ENCODE results near the gene EYS.

DNA sequence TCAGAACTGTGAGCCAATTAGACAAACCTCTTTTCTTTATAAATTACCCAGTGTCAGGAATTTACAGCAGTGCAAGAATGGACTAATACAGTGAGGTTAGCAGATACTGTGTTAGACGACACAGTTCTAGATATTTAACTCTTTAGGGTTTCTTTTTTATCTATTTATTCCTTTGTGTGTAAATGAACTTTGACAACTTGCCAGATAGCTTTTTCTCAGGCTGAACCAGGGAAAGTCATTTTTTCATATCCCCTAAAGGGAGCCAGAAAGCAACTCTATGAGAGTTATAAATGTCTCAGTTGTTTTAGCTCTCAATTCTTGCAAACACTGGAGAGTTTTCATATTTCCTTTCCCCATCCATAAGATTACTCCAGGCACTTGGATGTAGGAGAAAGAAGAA is 1794.1 kb downstream of the EYS start:
- TF ChIP-seq, protein P1, sequence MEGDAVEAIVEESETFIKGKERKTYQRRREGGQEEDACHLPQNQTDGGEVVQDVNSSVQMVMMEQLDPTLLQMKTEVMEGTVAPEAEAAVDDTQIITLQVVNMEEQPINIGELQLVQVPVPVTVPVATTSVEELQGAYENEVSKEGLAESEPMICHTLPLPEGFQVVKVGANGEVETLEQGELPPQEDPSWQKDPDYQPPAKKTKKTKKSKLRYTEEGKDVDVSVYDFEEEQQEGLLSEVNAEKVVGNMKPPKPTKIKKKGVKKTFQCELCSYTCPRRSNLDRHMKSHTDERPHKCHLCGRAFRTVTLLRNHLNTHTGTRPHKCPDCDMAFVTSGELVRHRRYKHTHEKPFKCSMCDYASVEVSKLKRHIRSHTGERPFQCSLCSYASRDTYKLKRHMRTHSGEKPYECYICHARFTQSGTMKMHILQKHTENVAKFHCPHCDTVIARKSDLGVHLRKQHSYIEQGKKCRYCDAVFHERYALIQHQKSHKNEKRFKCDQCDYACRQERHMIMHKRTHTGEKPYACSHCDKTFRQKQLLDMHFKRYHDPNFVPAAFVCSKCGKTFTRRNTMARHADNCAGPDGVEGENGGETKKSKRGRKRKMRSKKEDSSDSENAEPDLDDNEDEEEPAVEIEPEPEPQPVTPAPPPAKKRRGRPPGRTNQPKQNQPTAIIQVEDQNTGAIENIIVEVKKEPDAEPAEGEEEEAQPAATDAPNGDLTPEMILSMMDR (IDR thresholded peaks at IDR 0.05 in 2 of 3, conservative IDR thresholded peaks at IDR 0.05 in 1 of 3; ENCODE audit: borderline replicate concordance in 1 of 3, insufficient read depth in 1 of 3, low read depth in 2 of 3, low read length in 2 of 3): no peak
- TF ChIP-seq POLR2A (IDR thresholded peaks at IDR 0.05; ENCODE audit: borderline replicate concordance, extremely low read depth, insufficient read depth, insufficient read length) (no peak), EZH2phosphoT487 (IDR thresholded peaks at IDR 0.05; ENCODE audit: borderline replicate concordance) (no peak), EZH2 (IDR thresholded peaks at IDR 0.05) (no peak), YY1 (IDR thresholded peaks at IDR 0.05; ENCODE audit: extremely low read depth, insufficient replicate concordance, low read depth, low read length) (no peak), FOSL1 (IDR thresholded peaks at IDR 0.05; ENCODE audit: low read depth) (no peak), RAD21 (IDR thresholded peaks at IDR 0.05; ENCODE audit: low read depth) (no peak), CEBPB (IDR thresholded peaks at IDR 0.05; ENCODE audit: low read depth) (no peak), POLR2AphosphoS5 (IDR thresholded peaks at IDR 0.05; ENCODE audit: low read depth, low read length) (no peak), SIN3A (IDR thresholded peaks at IDR 0.05; ENCODE audit: low read depth) (no peak)
- TF ChIP-seq, protein P2, sequence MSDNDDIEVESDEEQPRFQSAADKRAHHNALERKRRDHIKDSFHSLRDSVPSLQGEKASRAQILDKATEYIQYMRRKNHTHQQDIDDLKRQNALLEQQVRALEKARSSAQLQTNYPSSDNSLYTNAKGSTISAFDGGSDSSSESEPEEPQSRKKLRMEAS (IDR thresholded peaks at IDR 0.05): no peak
- TF ChIP-seq, protein P3, sequence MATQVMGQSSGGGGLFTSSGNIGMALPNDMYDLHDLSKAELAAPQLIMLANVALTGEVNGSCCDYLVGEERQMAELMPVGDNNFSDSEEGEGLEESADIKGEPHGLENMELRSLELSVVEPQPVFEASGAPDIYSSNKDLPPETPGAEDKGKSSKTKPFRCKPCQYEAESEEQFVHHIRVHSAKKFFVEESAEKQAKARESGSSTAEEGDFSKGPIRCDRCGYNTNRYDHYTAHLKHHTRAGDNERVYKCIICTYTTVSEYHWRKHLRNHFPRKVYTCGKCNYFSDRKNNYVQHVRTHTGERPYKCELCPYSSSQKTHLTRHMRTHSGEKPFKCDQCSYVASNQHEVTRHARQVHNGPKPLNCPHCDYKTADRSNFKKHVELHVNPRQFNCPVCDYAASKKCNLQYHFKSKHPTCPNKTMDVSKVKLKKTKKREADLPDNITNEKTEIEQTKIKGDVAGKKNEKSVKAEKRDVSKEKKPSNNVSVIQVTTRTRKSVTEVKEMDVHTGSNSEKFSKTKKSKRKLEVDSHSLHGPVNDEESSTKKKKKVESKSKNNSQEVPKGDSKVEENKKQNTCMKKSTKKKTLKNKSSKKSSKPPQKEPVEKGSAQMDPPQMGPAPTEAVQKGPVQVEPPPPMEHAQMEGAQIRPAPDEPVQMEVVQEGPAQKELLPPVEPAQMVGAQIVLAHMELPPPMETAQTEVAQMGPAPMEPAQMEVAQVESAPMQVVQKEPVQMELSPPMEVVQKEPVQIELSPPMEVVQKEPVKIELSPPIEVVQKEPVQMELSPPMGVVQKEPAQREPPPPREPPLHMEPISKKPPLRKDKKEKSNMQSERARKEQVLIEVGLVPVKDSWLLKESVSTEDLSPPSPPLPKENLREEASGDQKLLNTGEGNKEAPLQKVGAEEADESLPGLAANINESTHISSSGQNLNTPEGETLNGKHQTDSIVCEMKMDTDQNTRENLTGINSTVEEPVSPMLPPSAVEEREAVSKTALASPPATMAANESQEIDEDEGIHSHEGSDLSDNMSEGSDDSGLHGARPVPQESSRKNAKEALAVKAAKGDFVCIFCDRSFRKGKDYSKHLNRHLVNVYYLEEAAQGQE (IDR thresholded peaks at IDR 0.05; ENCODE audit: low read depth): no peak
